ENCODE measurements around the gene GPR35.
"Not testable (repeated sequence)": the region's sequence is repeated elsewhere in the genome, so short reads cannot be mapped to it uniquely, and the experiment has no call there.

The GPR35 gene

DNA sequence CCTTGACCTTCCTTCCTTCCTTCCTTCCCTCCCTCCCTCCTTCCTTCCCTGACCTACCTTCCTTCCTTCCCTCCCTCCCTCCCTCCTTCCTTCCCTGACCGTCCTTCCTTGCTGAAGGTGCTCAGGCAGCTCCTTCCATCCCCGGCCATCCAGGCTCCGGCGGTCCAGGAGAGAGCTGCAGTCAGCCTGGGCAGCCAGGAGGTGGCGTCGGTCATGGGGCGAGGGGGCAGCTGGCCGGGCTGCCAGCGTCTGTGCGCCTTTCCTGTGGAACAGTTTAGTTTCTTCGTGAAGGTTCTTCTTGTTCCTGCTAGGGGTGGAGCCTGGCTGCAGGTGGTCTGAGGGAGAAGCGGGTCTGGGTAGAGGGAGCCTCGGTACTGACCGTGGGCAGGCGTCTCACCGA, 15.7 kb downstream of the GPR35 start:
- DNase-seq: no peak

DNA sequence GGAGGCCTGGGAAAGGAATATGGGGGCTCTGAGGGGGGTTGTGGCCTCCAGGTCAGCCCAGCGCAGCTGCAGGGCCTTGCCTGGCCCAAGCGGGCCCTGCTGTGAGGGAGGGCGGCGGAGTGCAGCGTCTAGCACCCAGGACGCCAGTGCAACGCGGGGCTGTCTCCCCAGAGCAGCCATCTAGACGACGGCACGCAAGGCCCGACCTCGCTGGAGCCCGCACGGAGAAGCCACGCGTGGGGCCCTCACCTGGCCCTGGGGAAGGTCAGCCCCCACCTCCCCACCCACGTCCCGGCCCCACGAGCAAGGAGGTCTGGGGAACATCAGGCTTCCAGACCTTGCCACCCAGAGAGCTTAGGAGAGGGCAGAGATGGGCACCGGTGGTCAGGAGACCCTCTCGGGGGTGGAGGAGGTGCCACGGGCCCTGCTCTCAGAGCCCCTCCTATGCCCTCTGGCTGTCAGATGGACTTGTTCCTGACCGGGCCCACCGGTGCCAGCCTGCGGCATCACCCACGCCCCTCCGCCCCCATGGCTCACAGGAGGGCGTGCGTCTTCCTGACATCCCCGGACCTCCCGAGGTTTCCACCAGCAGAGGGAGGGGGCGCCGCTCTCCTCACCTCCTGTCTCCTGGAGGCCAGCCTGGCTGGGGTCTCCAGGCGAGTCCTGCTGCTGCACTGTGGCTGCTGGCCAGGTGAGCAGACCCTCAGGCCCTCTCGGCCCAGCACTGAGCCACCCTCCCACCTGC, 17.0 kb downstream of the GPR35 start:
- no peak for DNase-seq

DNA sequence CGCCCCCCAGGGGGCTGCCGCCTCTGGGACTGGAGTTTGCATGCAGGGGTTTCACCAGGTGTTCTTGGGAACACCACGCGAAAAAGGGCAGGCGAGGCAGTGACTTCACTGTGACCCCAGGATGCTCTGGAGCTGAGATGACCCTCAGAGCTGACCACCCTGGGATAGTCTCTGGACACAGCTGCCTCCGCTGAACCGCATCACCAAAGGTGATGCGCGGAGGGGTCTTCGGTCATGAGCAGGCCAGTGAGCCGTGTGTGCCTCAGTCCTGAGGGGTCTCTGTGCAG, 17.5 kb downstream of the GPR35 start:
- no peak for DNase-seq

DNA sequence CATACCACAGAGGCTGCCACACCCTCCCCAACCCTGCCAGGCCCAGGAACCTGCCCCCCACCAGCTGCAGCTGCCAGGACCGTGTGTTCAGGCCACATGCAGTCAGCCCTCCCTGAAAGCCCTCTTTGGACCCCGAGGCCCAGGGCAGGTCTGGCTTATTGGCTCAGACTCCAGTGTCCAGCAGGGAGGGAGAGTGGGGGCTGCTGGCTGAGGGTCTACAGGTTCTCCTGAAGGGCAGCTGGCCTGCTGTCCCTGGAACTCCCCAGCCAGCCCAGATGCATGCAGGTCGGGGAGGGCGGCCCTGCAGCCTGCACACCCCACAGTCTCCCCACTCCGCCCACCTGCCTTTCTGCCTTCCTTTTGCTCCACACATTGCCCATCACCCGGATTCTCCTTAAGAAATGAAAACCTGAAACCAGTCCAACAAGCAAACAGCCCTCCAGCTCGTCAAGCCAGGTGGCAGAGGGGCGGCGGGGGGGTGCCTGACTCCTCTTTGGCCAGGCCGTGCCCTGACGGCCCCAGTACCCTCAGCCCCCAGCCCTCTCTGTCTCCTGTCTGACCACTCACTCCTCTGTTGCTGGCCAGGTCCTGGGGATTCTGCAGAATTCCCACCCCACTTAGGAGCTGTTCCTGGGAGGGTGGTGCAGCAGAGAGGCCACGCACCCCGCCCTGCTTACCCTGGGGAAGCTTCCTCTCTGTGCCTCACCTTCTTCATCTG, 18.0 kb downstream of the GPR35 start:
- DNase-seq: no peak

DNA sequence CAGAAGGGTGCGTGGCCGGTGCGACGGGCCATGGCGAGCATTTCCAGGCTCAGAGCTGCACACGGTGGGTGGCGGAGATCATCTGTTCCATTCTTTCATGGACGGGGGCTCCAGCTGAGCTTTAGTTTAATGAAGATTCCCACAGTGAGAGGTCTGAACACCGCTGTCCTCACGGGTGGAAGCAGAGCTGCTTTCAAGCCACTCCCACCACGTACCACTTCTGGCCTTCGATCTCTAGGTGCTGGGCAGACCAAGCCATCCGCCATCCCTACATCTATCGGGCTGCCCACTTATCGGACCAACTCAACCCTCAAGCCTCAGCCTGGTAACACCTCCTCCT, 18.5 kb downstream of the GPR35 start:
- no peak for DNase-seq

DNA sequence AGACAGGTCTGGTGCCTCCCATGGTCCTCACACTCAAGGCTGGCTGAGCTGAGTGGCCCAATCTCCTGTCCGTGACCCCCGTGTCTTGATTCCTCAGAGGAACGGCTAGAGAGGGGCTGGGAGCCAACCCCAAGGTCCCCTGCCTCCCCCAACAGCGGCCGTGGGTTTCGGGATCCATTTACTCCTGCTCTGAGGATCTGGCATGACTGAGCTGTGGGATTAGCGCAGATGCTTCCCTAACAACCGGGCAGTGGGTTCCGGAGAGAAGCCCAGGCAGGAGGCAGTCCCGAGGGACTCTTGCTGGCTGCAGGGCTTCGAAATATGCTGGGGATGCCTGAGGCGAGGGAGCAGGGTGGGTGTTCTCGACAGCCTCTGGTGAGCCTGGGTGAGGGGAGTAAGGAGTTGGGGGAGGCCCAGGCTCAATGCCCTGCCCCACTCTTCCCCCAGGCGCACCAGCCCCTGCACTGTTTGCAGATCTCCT, 18.9 kb downstream of the GPR35 start:
- DNase-seq: no peak

DNA sequence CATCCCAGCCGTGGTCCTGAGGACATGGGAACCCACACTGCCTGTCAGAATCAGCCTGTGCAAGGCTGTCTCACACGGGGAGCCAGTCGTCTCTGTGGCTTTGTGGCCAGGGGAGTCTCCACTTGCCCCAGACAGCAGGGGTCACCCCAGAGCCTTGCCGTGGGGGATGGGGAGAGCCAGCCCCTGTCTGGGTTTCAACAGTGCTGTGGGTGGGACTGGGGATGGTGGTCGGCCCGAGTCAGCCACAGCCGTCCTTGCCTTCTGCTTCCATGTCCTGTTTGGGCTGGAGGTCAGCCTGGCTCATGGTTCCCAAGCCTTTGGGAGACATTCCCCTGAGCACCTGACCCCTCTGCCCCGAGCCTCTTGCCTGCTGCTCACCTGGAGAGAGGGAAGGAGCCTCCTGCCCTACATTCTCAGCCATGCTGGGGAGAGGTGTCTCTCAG, 19.6 kb downstream of the GPR35 start:
- no peak for DNase-seq

DNA sequence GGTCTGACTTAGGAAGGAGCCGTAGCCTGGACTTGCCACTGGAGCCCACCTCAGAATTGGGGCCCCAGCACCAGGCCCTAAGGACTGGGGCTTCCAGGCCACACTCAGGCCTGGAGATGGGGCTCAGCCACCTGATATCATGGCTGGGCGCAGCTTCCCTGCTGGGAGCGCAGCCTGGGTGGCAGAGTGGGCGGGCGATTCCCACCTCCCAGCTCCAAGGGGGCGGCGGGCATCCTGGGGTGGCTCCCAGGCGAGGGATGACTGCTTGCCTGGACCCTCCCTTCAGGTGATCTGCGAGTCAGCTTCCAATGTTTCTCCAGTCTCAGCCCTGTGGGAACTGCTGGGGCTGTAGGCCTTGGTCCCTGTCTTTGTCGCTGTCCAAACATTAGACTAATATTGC, 20.1 kb downstream of the GPR35 start:
- DNase-seq: no peak

DNA sequence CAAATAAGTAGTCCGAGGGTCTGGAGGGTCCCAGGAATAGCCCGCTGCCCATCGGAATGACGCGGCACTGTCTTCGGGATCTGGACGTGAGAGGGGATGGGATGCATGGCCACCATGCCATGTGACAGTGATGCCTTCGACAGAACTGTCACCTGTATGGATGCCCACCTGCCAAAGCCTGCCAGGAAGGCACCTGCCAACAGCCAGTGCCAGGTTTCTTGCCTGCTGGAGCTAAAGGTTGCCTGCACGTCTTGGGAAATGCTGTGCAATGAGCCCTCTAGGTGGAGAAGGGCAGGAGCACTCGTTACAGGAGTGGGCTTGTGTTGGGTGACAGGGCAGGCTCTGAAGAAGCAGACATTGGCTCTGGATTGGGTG, 20.5 kb downstream of the GPR35 start:
- no peak for DNase-seq

DNA sequence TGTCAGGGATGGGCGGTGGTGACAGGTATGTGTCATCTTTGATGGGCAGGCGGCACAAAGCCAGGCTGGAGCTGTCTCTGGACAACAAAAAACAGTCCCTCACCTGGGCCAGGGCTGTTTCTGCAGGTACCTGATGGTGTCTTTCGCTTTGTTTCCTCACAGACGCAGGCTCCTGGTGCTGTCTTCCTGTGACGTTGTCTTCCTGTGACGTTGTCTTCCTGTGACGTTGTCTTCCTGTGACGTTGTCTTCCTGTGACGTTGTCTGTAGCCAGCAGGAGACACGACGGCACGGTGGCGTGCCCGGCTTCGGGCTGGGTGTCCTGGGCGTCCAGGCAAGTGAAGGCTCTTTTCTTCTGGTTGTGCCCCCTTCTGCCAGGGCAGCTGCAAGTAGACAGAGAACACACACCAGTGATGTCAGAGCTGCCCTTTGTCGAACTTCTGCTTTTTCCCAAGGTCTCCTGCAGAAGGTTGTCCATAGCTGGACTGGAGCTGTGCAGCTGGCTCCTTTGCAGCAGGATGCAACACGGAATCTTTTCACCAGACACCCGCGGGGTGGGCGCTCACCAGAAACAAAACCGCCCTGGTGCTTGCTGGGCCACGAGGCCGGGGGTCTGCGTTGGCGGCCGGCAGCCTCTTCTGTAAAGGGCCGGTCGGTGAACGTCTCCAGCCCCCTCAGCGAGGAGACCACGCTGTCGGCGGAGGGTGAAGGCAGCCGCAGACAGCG, 21.1 kb downstream of the GPR35 start:
- DNase-seq: no peak

DNA sequence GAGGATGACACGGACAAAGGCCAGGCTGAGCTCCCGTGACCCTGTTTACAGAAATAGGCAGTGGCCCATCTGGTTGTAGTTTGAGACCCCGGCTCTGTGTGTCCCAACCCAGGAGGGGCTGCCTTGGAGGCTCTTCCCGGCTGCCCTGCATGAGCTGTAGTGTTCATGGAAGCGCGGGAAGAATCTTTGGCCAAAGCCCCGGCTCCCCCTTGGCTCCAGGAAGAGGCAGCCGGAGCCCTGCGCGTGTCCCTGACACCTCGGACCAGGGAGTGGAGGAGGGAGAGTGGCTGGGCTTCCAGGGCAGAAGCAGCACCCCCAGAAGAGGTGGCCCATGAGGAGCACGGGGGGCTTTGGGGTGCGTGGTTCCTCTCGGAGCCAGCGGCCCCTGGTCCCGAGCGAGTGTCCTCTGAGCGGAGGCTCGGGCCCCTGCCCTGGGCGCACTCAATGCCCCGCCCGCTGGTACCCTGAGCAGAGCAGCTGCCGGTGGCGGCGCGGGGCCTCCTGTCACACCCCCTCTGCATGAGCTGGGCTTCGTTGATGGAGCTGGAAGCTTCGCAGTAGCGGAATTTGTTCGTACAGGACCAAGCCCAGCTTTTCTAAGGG, 21.7 kb downstream of the GPR35 start:
- DNase-seq: no peak

DNA sequence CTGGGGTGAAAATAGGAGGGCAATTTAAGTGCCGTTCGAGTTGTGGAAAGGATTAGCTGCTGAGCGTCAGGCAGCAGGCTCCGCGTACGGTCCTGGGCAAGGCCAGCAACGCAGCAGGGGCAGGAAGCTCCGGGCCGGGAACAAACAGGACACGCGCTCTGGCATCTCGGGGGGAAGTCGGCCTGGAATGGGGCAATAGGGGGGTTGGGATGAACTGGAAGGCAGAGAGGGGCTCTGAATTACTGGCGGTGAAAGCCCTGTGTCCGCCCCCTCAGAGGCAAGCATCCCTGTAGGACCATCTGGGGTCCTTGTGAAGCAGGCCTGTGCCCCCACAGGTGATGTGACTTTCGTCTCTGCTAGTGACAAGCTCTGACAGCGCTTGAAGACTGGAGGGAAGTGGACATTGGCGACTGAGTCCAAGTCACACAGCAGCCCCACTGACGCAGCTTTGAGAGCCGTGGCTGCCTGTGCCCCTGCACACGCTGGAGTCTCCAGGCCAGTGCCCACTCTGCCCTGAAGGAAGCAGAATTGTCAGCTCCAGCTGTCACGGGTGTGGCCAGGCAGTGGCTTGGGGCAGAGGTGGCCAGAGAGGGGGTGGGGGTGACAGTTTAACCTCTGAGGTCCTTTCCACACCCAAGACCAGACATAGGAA, 22.3 kb downstream of the GPR35 start:
- DNase-seq: no peak

DNA sequence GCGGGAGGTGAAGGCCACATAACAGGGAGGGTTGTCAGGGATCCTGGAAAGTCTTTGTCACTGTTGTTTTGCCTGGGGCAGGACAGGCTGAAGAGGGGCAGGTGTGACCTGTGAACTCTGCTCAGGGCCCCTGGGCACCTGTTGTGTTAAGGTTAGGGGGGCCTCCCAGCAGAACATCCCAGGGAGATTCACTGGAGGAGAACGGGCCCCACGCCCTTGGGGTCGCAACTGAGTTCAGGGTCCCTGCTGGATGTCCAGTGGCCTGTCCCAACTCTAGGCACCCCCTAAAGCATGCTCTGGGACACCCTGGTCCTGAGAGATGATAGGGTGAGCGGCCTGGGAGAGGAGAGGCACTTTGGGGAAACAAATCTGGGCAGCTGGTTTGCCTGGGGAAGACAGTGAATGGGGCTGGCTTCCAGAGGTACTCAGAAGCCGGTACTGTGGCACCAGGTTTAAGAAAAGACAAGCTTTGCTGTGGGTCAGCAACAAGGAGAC, 22.9 kb downstream of the GPR35 start:
- DNase-seq: no peak

DNA sequence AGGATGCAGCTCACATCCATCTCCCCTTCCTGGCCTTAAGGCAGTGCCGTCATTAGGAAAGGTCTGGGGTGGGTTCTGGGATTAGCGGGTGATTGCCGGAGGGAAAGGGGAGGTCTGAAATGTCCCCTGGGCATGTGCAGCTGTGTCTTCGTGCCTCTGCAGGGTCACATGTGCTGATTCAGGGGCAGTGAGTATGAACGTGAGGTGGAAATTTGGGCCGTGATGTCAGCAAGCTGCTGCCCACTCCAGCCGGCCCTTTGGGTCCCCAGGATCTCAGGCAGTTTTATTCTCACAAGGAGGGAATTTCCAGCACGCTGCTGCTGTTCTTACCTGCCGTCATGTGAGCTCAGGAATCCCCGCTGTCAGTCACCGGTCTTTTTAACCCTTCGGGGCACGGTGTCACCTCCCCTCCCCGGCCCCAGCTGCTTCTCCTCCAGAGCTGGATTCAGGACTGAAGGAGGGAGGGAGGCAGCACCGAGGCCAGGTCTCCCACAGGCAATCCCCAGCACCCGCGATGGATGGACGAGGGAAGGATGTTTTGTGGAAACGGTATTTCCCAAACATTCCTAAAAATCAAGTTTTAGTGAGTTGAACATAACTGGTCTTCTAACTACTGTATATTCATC, 23.5 kb downstream of the GPR35 start:
- no peak for DNase-seq

DNA sequence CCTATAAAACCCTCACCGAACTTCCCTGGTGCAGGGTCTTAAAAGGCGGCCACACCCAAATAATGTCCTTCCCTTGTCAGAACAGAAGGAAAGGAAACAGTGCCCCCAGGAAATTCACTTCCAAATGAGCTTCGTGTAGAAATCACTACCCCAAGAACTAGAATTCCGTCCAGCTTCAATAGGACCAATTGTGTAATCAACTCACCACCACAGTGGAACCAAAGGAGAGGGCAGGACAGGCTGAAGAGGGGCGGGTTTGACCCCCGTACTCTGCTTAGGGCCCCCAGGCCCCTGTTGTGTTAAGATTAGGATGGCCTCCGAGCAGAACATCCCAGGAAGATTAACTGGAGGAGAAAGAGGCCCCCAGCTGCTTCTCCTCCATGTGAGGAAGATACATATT, 24.1 kb downstream of the GPR35 start:
- DNase-seq: no peak

DNA sequence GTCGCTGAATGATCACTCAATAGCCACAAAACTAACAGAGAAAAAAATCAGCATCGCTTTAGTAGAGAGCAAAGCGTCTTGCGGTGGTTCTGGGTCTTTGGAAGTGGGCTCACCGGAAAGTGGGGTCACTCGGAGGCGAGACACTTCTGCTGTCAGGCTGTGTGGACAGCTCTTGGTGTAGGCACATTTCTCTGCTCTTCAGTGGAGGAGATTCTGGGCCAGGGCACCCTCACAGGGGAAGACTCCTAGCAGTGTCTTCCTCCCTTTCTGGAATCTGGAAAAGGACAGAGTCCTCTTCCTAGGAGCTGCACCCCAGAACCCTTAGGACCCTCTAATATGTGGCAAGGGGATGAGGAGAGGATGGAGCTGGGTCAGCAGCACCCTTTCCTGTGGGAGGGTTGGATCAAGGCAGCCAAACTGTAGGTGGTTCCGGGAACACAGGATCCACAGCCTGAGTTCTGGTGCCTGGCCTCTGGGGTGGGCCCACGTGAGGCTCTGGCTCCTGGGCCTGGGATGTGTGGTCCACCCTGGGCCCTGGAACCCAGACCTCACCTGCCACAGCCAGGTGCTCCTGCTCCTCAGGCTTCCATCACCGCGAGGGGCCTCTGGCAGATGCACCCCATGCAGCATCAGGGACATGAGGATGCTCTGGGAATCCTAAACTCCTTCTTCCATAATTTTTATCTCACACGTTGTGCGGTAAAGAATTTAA, 25.1 kb downstream of the GPR35 start:
- no peak for DNase-seq

DNA sequence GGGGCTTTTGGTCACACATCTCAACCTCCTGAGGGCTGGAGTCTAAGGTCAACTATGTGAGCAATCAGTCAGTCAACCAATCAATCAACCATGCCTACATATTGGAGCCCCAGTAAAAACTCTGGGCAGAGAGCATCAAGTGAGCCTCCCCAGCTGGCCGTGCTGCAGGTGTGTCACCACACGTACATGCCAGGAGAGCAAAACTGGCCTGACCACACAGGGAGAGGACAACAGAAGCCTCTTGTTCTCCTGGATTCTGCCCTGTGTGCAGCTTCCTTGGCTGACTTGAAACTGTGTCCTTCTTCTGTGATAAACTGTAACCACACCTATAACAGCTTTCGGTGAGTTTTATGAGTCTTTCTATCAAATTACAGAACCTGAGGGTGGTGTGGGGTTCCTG, 25.9 kb downstream of the GPR35 start:
- DNase-seq: no peak

DNA sequence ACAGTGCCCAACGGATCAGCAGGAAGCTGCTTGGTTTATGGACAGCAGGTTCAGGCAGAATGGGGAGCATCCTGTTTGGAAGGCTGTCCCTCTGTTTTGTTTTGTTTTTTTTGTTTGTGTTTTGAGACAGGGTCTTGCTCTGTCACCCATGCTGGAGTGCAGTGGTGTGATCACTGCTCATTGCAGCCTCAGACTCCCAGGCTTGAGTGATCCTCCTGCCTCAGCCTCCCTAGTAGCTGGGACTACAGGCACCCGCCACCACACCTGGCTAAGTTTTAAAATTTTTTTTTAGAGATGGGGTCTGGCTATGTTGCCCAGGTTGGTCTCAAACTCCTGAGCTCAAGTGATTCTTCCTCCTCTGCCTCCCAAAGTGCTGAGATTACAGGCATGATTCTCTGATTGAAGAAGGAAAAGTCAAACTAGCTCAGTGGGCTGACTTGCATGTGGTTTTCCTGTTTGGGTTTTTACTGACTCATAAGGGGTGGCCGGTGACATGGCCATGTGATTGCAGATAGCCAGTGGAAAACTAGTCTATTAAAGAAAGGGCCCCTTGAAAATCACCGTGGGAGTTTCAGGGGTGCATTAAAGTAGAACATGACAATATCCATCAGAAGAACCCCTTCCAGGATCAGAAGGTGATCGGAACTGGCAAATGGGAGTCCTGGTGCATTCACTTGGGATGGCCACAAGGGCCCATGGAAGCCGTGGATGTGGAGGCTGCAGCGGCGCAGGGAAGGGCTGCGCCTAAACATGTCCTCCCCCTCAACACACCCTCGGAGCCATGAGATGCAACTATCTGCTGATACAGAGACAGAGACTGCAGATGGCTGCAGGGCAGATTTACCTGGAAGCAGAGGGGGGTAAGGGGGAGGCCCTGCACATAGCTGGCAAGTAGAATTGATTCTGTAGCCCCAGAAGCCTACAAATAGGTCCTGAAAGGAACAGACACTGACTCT, 30.9 kb downstream of the GPR35 start:
- no peak for DNase-seq

DNA sequence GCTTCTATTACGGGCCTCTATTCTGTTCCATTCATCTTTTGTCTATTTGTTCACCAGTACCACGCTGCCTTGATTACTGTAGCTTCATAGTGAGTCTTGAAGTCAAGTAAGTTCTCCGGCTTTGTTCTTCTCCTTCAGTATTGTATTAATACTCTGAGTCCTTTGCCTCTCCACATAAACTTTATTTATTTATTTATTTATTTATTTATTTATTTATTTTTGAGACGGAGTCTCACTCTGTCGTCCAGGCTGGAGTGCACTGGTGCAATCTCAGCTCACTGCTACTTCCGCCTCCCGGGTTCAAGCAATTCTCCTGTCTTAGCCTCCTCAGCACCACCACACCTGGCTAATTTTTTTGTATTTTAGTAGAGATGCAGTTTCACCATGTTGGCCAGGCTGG, 34.6 kb downstream of the GPR35 start:
- DNase-seq: not testable (repeated sequence)

DNA sequence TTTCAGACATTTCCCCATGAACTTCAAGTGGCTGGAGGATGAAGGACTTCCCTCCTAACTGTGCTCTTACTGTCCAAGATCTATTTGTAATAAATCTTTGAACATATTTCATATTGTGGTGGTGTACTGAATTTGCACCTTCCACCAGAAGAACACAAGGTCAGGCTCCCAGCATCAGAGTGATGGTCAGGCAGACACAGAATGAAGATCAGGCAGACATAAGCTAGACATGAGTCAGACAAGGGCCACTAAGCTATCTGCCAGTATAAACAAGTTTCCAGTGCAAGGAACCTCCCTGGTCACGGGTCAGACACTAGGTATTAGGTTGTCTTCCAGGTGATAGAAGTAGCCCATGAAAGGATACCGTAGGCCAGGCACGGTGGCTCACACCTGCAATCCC, 37.4 kb downstream of the GPR35 start:
- no peak for DNase-seq
